HepG2 (cell line): Measurements from ENCODE around the gene RPL5. TPM values are rescaled to one million over a fixed set of nuclear protein-coding genes. Genes with fewer than 3 reads are reported as not detected.

Experiments
- ATAC-seq: fragments of 200-7000 bp; cut with Tn5 transposase; 3 replicates; pipeline ENCODE4 v1.9.1; 2020; ENCODE audit warnings: mild to moderate bottlenecking, moderate library complexity
- BruUV-seq: library from RNA; stranded (reverse); fragments of 400-500 nt; replicated peaks from 2 replicates; lab custom pipeline; 2021; lab: Mats Ljungman, UMichigan
- CTCF ChIA-PET: fragments of 300-600 bp; formaldehyde crosslinking; extraction: SDS; loops from one replicate; lab custom pipeline; 2021; ENCODE audit warnings: low total read pairs, inconsistent platforms, low intra/inter-chr PET ratio; lab: Yijun Ruan, JAX
- POLR2A ChIA-PET: fragments of 350-600 bp; sonication (Branson Sonifier 250); formaldehyde crosslinking; loops from one replicate; lab custom pipeline; 2020; ENCODE audit warnings: antibody characterized with exemption, inconsistent platforms; lab: Yijun Ruan, JAX
- DNase-seq: peaks from one replicate; pipeline ENCODE4 v3.0.0-alpha.2; 2015; ENCODE audit warnings: low spot score
- FAIRE-seq: peaks from 3 replicates; lab custom pipeline; 2011; peaks lifted over from hg19 to GRCh38; lab: Jason Lieb, UNC
- H2AFZ ChIP-seq: one replicate; pipeline ENCODE4 v1.6.1; 2011; ENCODE audit warnings: low read length, inconsistent platforms
- H3K27ac ChIP-seq: fragments of 300-600 bp; 3 replicates; pipeline ENCODE4 v1.8.0; 2011; ENCODE audit warnings: mixed run types, mild to moderate bottlenecking, mixed read lengths, low read length, inconsistent platforms; ENCODE audit not compliant: insufficient read depth; ENCODE audit errors: extremely low read length
- H3K27me3 ChIP-seq, 2 experiments: fragments of 200-600 bp in 1 of 2; 2 replicates in 1 of 2; 3 replicates in 1 of 2; pipeline versions ENCODE4 v1.6.0 to v1.8.0; 2011; ENCODE audit warnings: low read length in 2 of 2, mild to moderate bottlenecking in 2 of 2, moderate library complexity in 2 of 2, inconsistent platforms in 1 of 2; ENCODE audit not compliant: insufficient read depth in 2 of 2, control insufficient read depth in 1 of 2
- H3K36me3 ChIP-seq, 2 experiments: fragments of 200-600 bp in 1 of 2; replicated peaks in 1 of 2; 2 replicates in 1 of 2; 3 replicates in 1 of 2; pipeline versions ENCODE4 v1.5.1 to v1.8.0; 2011; ENCODE audit warnings: low read length in 2 of 2, inconsistent platforms in 1 of 2; ENCODE audit not compliant: insufficient read depth in 2 of 2, control insufficient read depth in 1 of 2
- H3K4me1 ChIP-seq: 2 replicates; pipeline ENCODE4 v1.5.1; 2012; ENCODE audit warnings: low read length, inconsistent platforms; ENCODE audit not compliant: insufficient read depth
- H3K4me2 ChIP-seq: 2 replicates; pipeline ENCODE4 v1.6.0; 2011; ENCODE audit warnings: low read depth, low read length, inconsistent platforms
- H3K4me3 ChIP-seq, 3 experiments: fragments of 200-600 bp in 1 of 3; sonication (generic), shearing (Covaris generic) in 1 of 3; replicated peaks in 1 of 3; 2 replicates each; pipeline ENCODE4 v1.5.1; 2011 to 2016; ENCODE audit warnings: low read length in 3 of 3, inconsistent platforms in 2 of 3, low read depth in 2 of 3, mild to moderate bottlenecking in 2 of 3, control low read depth in 1 of 3, mixed read lengths in 1 of 3; ENCODE audit not compliant: insufficient read depth in 1 of 3
- H3K79me2 ChIP-seq: one replicate; pipeline ENCODE4 v1.6.1; 2011; ENCODE audit warnings: low read length, inconsistent platforms; ENCODE audit not compliant: insufficient read depth
- H3K9ac ChIP-seq: 2 replicates; pipeline ENCODE4 v1.6.0; 2011; ENCODE audit warnings: mild to moderate bottlenecking, low read depth, low read length, inconsistent platforms; ENCODE audit not compliant: insufficient read depth
- H3K9me3 ChIP-seq: 2 replicates; pipeline ENCODE4 v1.5.1; 2012; ENCODE audit warnings: mild to moderate bottlenecking, low read length
- H4K20me1 ChIP-seq: 2 replicates; pipeline ENCODE4 v1.6.0; 2011; ENCODE audit warnings: inconsistent platforms, mild to moderate bottlenecking, low read length, moderate library complexity; ENCODE audit not compliant: insufficient read depth
- CEBPG ChIP-seq: IDR thresholded peaks from 2 replicates; pipeline ENCODE4 v1.6.1; 2016
- CENPT ChIP-seq: sonication (generic); formaldehyde crosslinking; IDR thresholded peaks from 2 replicates; pipeline ENCODE4 v1.8.0; 2022; ENCODE audit warnings: low read depth, mild to moderate bottlenecking, moderate library complexity, missing genetic modification reagents
- FOXO4 ChIP-seq: sonication (generic); formaldehyde crosslinking; conservative IDR thresholded peaks from 2 replicates; pipeline ENCODE4 v1.8.1; 2023; ENCODE audit warnings: missing genetic modification reagents
- SALL1 ChIP-seq: sonication (generic); formaldehyde crosslinking; IDR thresholded peaks from 2 replicates; pipeline ENCODE4 v1.8.0; 2022; ENCODE audit warnings: mild to moderate bottlenecking, missing genetic modification reagents
- SRF ChIP-seq: IDR thresholded peaks from 2 replicates; pipeline ENCODE4 v1.6.1; 2011; ENCODE audit warnings: mild to moderate bottlenecking, low read depth, low read length, moderate library complexity
- XBP1 ChIP-seq: sonication (generic); formaldehyde crosslinking; IDR thresholded peaks from 2 replicates; pipeline ENCODE4 v1.5.0; 2020; ENCODE audit warnings: missing genetic modification reagents
- ZNF432 ChIP-seq: sonication (generic); formaldehyde crosslinking; IDR thresholded peaks from 2 replicates; pipeline ENCODE4 v1.5.0; 2020; ENCODE audit warnings: missing genetic modification reagents, mild to moderate bottlenecking, borderline replicate concordance
- ZNF546 ChIP-seq: sonication (generic); formaldehyde crosslinking; conservative IDR thresholded peaks from 2 replicates; pipeline ENCODE4 v1.8.1; 2023; ENCODE audit warnings: mild to moderate bottlenecking, missing genetic modification reagents
- ZNF678 ChIP-seq: sonication (generic); formaldehyde crosslinking; IDR thresholded peaks from 2 replicates; pipeline ENCODE4 v1.4.0; 2020; ENCODE audit warnings: mild to moderate bottlenecking, missing genetic modification reagents
- ZZZ3 ChIP-seq: sonication (generic); formaldehyde crosslinking; IDR thresholded peaks from 2 replicates; pipeline ENCODE4 v1.4.0; 2020; ENCODE audit warnings: missing genetic modification reagents, mild to moderate bottlenecking, borderline replicate concordance
- WGBS: methylation state at CpG from one replicate; pipeline ENCODE4 v1.1.6; 2017; ENCODE audit warnings: low lambda C conversion rate; 5-methylcytosine and 5-hydroxymethylcytosine counted together
- in situ Hi-C: cut with HindIII; loops from 2 replicates; pipeline ENCODE4 v1.10.0; 2017; ENCODE audit warnings: low pct_unique_long_range_greater_than_20kb; ENCODE audit not compliant: extremely low pct_ligation_motif_present
- intact Hi-C: fragments of 100-400 bp; cut with micrococcal nuclease; formaldehyde crosslinking; loops from one replicate; pipeline ENCODE4 v1.10.0; 2022; ENCODE audit not compliant: unreplicated experiment
- polyA plus RNA-seq, 8 experiments: library from polyadenylated mRNA; depleted of rRNA in 3 of 8; stranded (reverse) in 7 of 8; unstranded in 1 of 8; fragments of >200 nt; fragmentation: Illumina TruSeq in 4 of 8; extraction: Trizol in 4 of 8; gene quantifications; 2 replicates each; pipeline versions ENCODE4 v1.2.1 to v1.2.3, GENCODE V29; 2011 to 2016; ENCODE audit warnings: low read depth in 4 of 8, missing spikeins in 1 of 8, mixed read lengths in 1 of 8; ENCODE audit not compliant: insufficient read depth in 1 of 8
- total RNA-seq, 5 experiments: library from RNA; depleted of rRNA; stranded (reverse); fragments of >200 nt; fragmentation: Illumina TruSeq; extraction: Trizol; gene quantifications; 2 replicates each; pipeline ENCODE4 v1.2.3, GENCODE V29; 2016; ENCODE audit warnings: low read depth in 1 of 5

Gene RPL5
- total and polyA plus RNA-seq, 2 of the 13 experiments (the other 11 are each of a cell fraction or from before 2014, with no cell fraction given) = 2,304 to 2,520 TPM

GRCh38 chr1:92853299-92853698, 21.5 kb downstream of the RPL5 start:
- peaks cover 9% of the 10 kb centered on the region for H3K4me1 ChIP-seq
- CTCF ChIA-PET = no interaction called here
- H3K9me3 ChIP-seq = no peaks in the 10 kb centered on the region
- no peaks in the 10 kb centered on the region for H3K27me3 ChIP-seq
- no peak for DNase-seq
- intact Hi-C loops (no loop called here), in situ Hi-C loops (no loop called here)
- TF ChIP-seq SRF (no peak), ZNF432 (CRISPR knock-in tag) (no peak), CEBPG (CRISPR knock-in tag) (no peak), FOXO4 (CRISPR knock-in tag) (no peak), CENPT (no peak), ZZZ3 (no peak), ZNF546 (no peak), ZNF678 (CRISPR knock-in tag) (no peak), SALL1 (CRISPR knock-in tag) (no peak), XBP1 (CRISPR knock-in tag) (no peak)
- H3K4me3 ChIP-seq = no peak overlapping the region
- H4K20me1 ChIP-seq = no peaks in the 10 kb centered on the region
- no peak for FAIRE-seq
- no peaks in the 10 kb centered on the region for H3K79me2 ChIP-seq
- no peak overlapping the region for H2AFZ ChIP-seq
- 100% methylated on average over 2 of the region's 2 CpGs for WGBS
- no TSS peak for BruUV-seq
- no peak overlapping the region for H3K9ac ChIP-seq
- peaks cover 1 to 4% of the 10 kb centered on the region in 2 experiments; a peak in 3 of 5 replicates for H3K36me3 ChIP-seq
- no peak overlapping the region for H3K4me2 ChIP-seq
- no peak overlapping the region for H3K27ac ChIP-seq
- ATAC-seq = no peak
- POLR2A ChIA-PET = no interaction called here
